ENCODE data around the gene NEGR1. TPM values are rescaled to one million over a fixed set of nuclear protein-coding genes. Genes with fewer than 3 reads are reported as not detected.

The NEGR1 gene
- total RNA-seq, 1 experiment from 2014 or later: 19.2 TPM

- CTCF ChIA-PET: no interaction called here
- Mint-ChIP-seq H3K27me3 (ENCODE audit: unreplicated experiment) (no peaks in the 10 kb centered on the region), H3K36me3 (ENCODE audit: insufficient read depth, unreplicated experiment) (no peaks in the 10 kb centered on the region), H3K4me3 (ENCODE audit: low read depth, unreplicated experiment) (no peak overlapping the region), H3K27ac (ENCODE audit: unreplicated experiment) (no peak overlapping the region), H3K4me1 (ENCODE audit: low read depth, unreplicated experiment) (no peaks in the 10 kb centered on the region), H3K9me3 (ENCODE audit: low read depth, unreplicated experiment) (peaks cover 4% of the 10 kb centered on the region)
- TF ChIP-seq CTCF (IDR thresholded peaks at IDR 0.05; ENCODE audit: unreplicated experiment): no peak
- intact Hi-C loops (cut with micrococcal nuclease; ENCODE audit: unreplicated experiment): no loop called here
- no TSS peak for BruUV-seq (replicated peaks)
- DNase-seq: no peak
Observed at GRCh38 chr1:71831646-71832045, 450.7 kb downstream of the NEGR1 start.

GRCh38 chr1:71829346-71829745, 453.0 kb downstream of the NEGR1 start:
- CTCF ChIA-PET: no interaction called here
- Mint-ChIP-seq H3K9me3 (ENCODE audit: low read depth, unreplicated experiment) (peaks cover 4% of the 10 kb centered on the region), H3K4me3 (ENCODE audit: low read depth, unreplicated experiment) (no peak overlapping the region), H3K4me1 (ENCODE audit: low read depth, unreplicated experiment) (no peaks in the 10 kb centered on the region), H3K36me3 (ENCODE audit: insufficient read depth, unreplicated experiment) (no peaks in the 10 kb centered on the region), H3K27ac (ENCODE audit: unreplicated experiment) (no peak overlapping the region), H3K27me3 (ENCODE audit: unreplicated experiment) (no peaks in the 10 kb centered on the region)
- DNase-seq: no peak
- intact Hi-C loops (cut with micrococcal nuclease; ENCODE audit: unreplicated experiment): no loop called here
- no TSS peak for BruUV-seq (replicated peaks)
- no peak for TF ChIP-seq CTCF (IDR thresholded peaks at IDR 0.05; ENCODE audit: unreplicated experiment)

GRCh38 chr1:71828431-71829012, 453.8 kb downstream of the NEGR1 start:
- Mint-ChIP-seq H3K27me3 (ENCODE audit: unreplicated experiment) (no peaks in the 10 kb centered on the region), H3K4me1 (ENCODE audit: low read depth, unreplicated experiment) (no peaks in the 10 kb centered on the region), H3K4me3 (ENCODE audit: low read depth, unreplicated experiment) (no peak overlapping the region), H3K36me3 (ENCODE audit: insufficient read depth, unreplicated experiment) (no peaks in the 10 kb centered on the region), H3K27ac (ENCODE audit: unreplicated experiment) (no peak overlapping the region), H3K9me3 (ENCODE audit: low read depth, unreplicated experiment) (peaks cover 4% of the 10 kb centered on the region)
- no TSS peak for BruUV-seq (replicated peaks)
- no peak for TF ChIP-seq CTCF (IDR thresholded peaks at IDR 0.05; ENCODE audit: unreplicated experiment)
- CTCF ChIA-PET: no interaction called here
- no peak for DNase-seq
- intact Hi-C loops (cut with micrococcal nuclease; ENCODE audit: unreplicated experiment): no loop called here

GRCh38 chr1:71823708-71824305, 458.5 kb downstream of the NEGR1 start:
- intact Hi-C loops (cut with micrococcal nuclease; ENCODE audit: unreplicated experiment): no loop called here
- H3K27me3 Mint-ChIP-seq (ENCODE audit: unreplicated experiment): no peaks in the 10 kb centered on the region
- TF ChIP-seq CTCF (IDR thresholded peaks at IDR 0.05; ENCODE audit: unreplicated experiment): no peak
- H3K36me3 Mint-ChIP-seq (ENCODE audit: insufficient read depth, unreplicated experiment): no peaks in the 10 kb centered on the region
- BruUV-seq (replicated peaks): no TSS peak
- H3K4me1 Mint-ChIP-seq (ENCODE audit: low read depth, unreplicated experiment): no peaks in the 10 kb centered on the region
- no peak for DNase-seq
- no peak overlapping the region for H3K4me3 Mint-ChIP-seq (ENCODE audit: low read depth, unreplicated experiment)
- H3K9me3 Mint-ChIP-seq (ENCODE audit: low read depth, unreplicated experiment): no peaks in the 10 kb centered on the region
- no peak overlapping the region for H3K27ac Mint-ChIP-seq (ENCODE audit: unreplicated experiment)
- CTCF ChIA-PET: no interaction called here

Measured in Calu3 (cell line).